Measurements from ENCODE around the gene SNPH.
A peak's percentile ranks its signal among the peaks of the same experiment; 100 is the strongest.

Gene SNPH

DNA sequence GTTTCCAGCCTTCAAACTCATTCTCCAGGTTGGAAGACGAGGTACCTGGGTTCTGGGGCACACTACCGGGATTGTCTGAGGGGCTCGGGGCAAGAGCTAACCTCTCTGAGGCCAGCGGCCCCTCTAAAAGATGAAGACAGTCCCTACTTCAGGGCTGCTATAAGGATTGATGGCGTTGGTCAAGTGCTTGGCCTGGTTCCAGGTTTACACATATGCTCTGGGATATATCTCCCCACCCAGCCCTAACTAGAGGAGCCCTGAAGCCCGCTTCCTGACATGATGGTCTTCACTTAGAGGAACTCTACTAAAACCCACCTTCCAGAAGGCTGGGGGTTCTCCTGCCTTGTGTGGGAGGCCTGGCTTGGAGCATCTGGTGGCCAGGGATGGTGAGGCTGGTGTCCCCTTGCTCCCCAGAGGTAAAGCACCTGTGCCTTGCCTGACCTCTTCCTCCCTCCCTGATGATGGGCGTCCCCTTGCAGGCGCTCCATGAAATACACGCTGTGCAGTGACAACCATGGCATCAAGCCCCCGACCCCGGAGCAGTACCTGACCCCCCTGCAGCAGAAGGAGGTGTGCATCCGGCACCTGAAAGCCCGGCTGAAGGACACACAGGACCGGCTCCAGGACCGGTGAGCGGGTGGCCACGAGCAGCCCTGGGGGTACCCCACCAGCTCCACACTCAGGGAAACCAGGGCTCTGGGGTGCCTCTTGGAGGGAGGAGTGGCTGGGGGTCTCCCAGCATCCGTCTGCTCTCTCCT lies 34.2 kb downstream of the SNPH start:
- Mint-ChIP-seq H3K27ac (peak overlapping the region; percentile 93), H3K36me3 (peaks cover 11% of the 10 kb centered on the region), H3K4me1 (peaks cover 26% of the 10 kb centered on the region), H3K4me3 (peak overlapping the region; percentile 69), H3K27me3 (no peaks in the 10 kb centered on the region), H3K9me3 (no peaks in the 10 kb centered on the region)
- DNase-seq: no peak
- CTCF ChIA-PET: interaction anchor here (0.9 to 2.8 kb wide), 7 partner anchors 9 to 203 kb away, joined by 3 to 12 read pairs (median 7); no protein-coding TSS in a partner anchor

DNA sequence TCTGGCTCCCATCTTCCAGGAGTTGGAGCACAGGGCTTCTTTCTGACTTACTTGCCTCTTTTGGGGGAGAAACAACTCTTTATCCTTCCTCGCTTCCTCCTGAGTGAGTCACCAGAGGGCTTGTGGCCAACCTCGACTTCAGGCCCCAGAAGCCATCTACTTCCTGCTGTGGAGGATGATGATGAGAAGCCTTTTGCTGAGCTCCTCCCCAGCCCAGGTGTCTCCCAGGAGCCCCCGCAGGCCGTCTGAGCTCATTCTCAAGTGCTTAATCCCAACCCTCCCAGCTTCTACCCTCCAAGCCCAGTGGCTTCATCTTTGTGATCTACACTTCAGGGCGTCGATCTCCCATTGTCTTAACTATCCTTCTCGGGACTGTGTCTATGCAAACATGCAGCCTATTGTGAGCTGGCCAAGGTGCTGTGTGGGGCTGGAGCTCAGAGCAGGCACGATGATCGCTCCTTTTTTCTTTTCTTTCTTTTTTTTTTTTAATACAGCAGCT lies 35.0 kb downstream of the SNPH start:
- no peaks in the 10 kb centered on the region for H3K27me3 Mint-ChIP-seq
- CTCF ChIA-PET: interaction anchor here (0.8 to 2.8 kb wide), 7 partner anchors 9 to 203 kb away, joined by 3 to 12 read pairs (median 7); no protein-coding TSS in a partner anchor
- peaks cover 15% of the 10 kb centered on the region for H3K36me3 Mint-ChIP-seq
- peak overlapping the region; percentile 69 for H3K4me3 Mint-ChIP-seq
- peak; percentile 80 for DNase-seq
- no peaks in the 10 kb centered on the region for H3K9me3 Mint-ChIP-seq
- H3K27ac Mint-ChIP-seq: peak overlapping the region; percentile 93
- H3K4me1 Mint-ChIP-seq: peaks cover 26% of the 10 kb centered on the region

DNA sequence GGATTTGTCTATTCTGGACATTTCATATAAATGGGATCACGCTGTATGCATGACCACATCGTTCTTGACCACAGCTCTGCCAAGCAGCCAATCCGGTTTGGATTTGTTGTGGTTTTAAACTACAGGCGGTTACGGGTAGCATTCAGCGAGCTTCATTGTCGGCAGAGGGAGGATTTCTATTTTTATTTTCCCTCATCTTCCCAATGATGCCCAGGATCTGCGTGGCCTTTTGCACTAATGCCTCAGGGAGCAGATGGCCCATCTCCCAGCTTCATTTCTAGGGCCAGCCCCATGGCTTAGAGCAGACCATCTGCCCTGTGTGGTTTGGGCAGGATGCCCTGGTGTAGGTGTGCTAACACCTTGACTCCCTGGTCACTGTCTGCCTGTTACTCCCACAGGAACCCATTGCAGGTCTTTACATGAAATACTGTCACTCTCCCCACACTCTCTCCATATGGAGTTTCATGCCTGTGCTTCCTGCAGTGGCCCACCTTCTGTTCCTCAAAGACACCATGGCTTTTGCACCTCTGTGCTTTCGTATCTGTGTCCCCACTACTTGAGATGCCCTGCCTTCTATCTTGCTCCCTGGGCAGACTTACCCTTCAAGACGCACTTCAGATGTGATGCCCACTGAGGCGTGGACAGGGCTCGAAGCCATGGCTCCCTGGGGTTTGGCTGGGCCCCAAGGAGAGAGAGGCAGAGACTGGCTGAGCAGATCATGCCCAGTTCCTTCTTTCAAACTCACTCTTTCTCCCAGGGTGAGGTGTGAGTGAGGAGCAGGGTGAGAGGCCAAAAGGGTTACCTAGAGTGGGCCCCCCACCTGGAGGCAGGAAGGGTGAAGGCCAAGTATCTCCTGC lies 36.8 kb downstream of the SNPH start:
- Mint-ChIP-seq H3K4me1 (peaks cover 26% of the 10 kb centered on the region), H3K9me3 (no peaks in the 10 kb centered on the region), H3K4me3 (no peak overlapping the region), H3K27ac (no peak overlapping the region), H3K36me3 (peaks cover 15% of the 10 kb centered on the region), H3K27me3 (no peaks in the 10 kb centered on the region)
- DNase-seq: peak; percentile 43
- CTCF ChIA-PET: no interaction called here

DNA sequence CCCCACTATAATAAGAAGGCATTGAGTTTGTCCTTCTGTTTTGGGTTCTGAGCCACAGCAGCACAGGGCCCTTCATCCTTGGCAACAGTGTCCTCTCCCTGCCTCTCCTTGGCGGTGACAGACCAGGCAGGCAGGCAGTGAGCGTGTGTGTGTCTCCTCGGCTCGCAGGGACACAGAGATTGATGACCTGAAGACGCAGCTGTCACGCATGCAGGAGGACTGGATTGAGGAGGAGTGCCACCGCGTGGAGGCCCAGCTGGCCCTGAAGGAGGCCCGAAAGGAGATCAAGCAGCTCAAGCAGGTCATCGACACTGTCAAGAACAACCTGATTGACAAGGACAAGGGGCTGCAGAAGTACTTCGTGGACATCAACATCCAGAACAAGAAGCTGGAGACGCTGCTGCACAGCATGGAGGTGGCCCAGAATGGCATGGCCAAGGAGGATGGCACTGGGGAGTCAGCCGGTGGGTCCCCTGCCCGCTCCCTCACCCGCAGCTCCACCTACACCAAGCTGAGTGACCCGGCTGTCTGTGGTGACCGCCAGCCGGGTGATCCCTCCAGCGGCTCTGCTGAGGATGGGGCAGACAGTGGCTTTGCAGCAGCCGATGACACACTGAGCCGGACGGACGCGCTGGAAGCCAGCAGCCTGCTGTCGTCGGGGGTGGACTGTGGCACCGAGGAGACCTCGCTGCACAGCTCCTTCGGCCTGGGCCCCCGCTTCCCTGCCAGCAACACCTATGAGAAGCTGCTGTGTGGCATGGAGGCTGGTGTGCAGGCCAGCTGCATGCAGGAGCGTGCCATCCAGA lies 38.8 kb downstream of the SNPH start:
- no peak for DNase-seq
- peaks cover 10% of the 10 kb centered on the region for H3K36me3 Mint-ChIP-seq
- CTCF ChIA-PET: no interaction called here
- peaks cover 16% of the 10 kb centered on the region for H3K4me1 Mint-ChIP-seq
- no peak overlapping the region for H3K27ac Mint-ChIP-seq
- no peaks in the 10 kb centered on the region for H3K27me3 Mint-ChIP-seq
- H3K4me3 Mint-ChIP-seq: no peak overlapping the region
- H3K9me3 Mint-ChIP-seq: no peaks in the 10 kb centered on the region

GRCh38 chr20:1305712-1306111 lies 39.6 kb downstream of the SNPH start:
- no peaks in the 10 kb centered on the region for H3K9me3 Mint-ChIP-seq
- no peak for DNase-seq
- H3K36me3 Mint-ChIP-seq: peaks cover 10% of the 10 kb centered on the region
- no peak overlapping the region for H3K4me3 Mint-ChIP-seq
- no peak overlapping the region for H3K27ac Mint-ChIP-seq
- CTCF ChIA-PET: no interaction called here
- peaks cover 8% of the 10 kb centered on the region for H3K4me1 Mint-ChIP-seq
- no peaks in the 10 kb centered on the region for H3K27me3 Mint-ChIP-seq

DNA sequence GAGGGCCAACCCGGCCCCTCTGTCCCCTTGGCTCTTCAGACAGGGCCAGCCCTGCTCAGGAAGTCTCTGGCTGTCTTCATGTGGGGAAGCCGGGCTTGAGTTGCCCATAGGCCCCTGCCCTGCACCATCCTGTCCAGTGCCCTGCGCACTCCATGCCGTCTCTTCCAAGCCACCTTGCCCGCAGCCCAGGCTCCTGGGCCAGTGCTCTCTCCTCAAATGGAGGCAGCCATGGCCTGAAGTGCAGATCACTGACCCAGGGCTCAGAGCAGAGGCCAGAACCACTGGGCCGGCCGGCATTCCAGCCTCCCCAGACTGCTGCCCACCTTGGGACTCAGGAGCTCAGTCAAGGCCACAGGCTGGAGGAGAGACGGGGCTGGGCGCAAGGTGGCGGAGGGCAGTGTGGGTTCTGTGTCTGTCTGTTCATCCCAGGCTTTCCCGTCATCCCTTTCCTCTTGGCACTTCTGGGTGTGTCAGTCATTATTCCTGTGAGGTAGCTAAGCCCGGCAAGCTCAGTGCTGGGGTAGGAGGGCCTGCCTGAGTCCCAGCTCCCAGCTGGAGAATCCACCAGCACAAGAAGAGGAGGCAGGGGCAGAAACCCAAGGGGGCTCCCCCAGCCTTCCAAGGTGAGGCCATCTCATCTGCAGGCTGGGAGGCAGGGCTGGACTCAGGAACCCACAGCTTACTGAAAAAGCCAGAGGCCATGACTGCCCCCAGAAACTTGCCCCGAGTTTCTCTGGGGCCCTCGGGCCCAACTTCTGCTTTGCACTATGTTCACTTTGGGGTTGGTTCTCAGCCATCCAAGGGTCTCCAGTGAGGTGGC lies 40.4 kb downstream of the SNPH start:
- Mint-ChIP-seq H3K4me3 (no peak overlapping the region), H3K27me3 (no peaks in the 10 kb centered on the region), H3K9me3 (no peaks in the 10 kb centered on the region), H3K27ac (no peak overlapping the region), H3K36me3 (peaks cover 4% of the 10 kb centered on the region), H3K4me1 (no peaks in the 10 kb centered on the region)
- no peak for DNase-seq
- CTCF ChIA-PET: no interaction called here

DNA sequence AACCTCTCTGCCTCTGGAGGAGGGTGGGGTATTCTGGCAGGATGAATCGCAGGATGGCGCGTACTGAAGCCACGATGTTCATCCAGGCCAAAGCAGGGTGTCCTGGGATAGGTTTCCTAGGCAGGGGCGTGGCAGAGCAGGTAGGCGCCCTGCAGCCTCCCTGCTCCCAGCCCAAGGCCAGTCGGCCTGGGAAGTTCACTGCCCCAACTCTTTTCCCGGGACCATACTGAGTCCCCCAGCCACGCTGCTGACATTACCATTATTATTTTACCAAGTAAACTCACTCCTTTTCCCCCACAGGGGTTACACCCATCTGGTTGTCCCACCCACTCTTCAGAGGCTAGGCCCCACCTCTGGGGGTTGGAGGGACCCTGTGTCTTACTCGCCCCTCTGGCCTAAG lies 41.1 kb downstream of the SNPH start:
- Mint-ChIP-seq H3K27me3 (no peaks in the 10 kb centered on the region), H3K9me3 (no peaks in the 10 kb centered on the region), H3K36me3 (peaks cover 4% of the 10 kb centered on the region), H3K4me1 (no peaks in the 10 kb centered on the region), H3K27ac (no peak overlapping the region), H3K4me3 (no peak overlapping the region)
- no peak for DNase-seq
- CTCF ChIA-PET: no interaction called here

- DNase-seq: no peak
- CTCF ChIA-PET: no interaction called here
- H3K27ac Mint-ChIP-seq: no peak overlapping the region
Measured at GRCh38 chr20:1307571-1307971, 41.5 kb downstream of the SNPH start.

GRCh38 chr20:1308067-1308701 lies 42.1 kb downstream of the SNPH start:
- Mint-ChIP-seq H3K27me3 (no peaks in the 10 kb centered on the region), H3K9me3 (no peaks in the 10 kb centered on the region), H3K4me1 (no peaks in the 10 kb centered on the region), H3K27ac (no peak overlapping the region), H3K36me3 (peaks cover 4% of the 10 kb centered on the region), H3K4me3 (no peak overlapping the region)
- CTCF ChIA-PET: interaction anchor here (1.1 kb wide), 1 partner anchor 81 kb away, joined by 4 read pairs; no protein-coding TSS in a partner anchor
- no peak for DNase-seq

More at GRCh38 chr20:1307571-1307971, 41.5 kb downstream of the SNPH start:
- Mint-ChIP-seq H3K36me3 (peaks cover 4% of the 10 kb centered on the region), H3K27me3 (no peaks in the 10 kb centered on the region), H3K4me3 (no peak overlapping the region), H3K9me3 (no peaks in the 10 kb centered on the region), H3K4me1 (no peaks in the 10 kb centered on the region)

GRCh38 chr20:1308702-1309095 lies 42.6 kb downstream of the SNPH start:
- Mint-ChIP-seq H3K9me3 (no peaks in the 10 kb centered on the region), H3K27ac (no peak overlapping the region), H3K36me3 (peaks cover 4% of the 10 kb centered on the region), H3K4me3 (no peak overlapping the region), H3K4me1 (peaks cover 3% of the 10 kb centered on the region), H3K27me3 (no peaks in the 10 kb centered on the region)
- CTCF ChIA-PET: interaction anchor here (1.1 kb wide), 1 partner anchor 81 kb away, joined by 4 read pairs; no protein-coding TSS in a partner anchor
- no peak for DNase-seq

DNA sequence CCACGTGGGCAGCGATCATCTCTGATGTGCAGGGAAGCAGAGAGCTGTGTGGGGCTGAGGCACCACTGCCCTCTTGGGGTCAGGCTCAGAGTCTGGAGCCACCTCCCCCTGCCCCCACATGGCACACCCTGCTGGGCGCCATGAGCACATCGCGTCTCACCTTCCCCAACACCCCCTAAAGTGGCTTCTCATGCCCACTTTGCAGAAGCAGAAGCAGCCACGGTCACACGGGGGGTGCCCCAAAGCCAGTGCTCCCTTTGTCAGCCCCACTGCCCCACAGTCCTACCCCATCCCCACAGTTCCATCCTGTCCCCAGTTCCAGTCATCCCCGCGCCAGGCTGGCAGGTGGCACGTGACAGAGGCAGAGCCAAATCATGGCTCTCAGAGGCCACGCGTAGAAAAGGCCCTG lies 43.3 kb downstream of the SNPH start:
- Mint-ChIP-seq H3K4me3 (no peak overlapping the region), H3K36me3 (peaks cover 4% of the 10 kb centered on the region), H3K27ac (no peak overlapping the region), H3K4me1 (peaks cover 6% of the 10 kb centered on the region), H3K9me3 (no peaks in the 10 kb centered on the region), H3K27me3 (peaks cover 4% of the 10 kb centered on the region)
- CTCF ChIA-PET: interaction anchor here (1.1 to 1.6 kb wide), 2 partner anchors 9 to 82 kb away, joined by 4 to 7 read pairs; no protein-coding TSS in a partner anchor
- no peak for DNase-seq

- CTCF ChIA-PET: interaction anchor here (1.1 to 1.6 kb wide), 2 partner anchors 9 to 194 kb away, joined by 3 to 7 read pairs; no protein-coding TSS in a partner anchor
- Mint-ChIP-seq H3K9me3 (no peaks in the 10 kb centered on the region), H3K36me3 (peaks cover 4% of the 10 kb centered on the region), H3K27me3 (peaks cover 5% of the 10 kb centered on the region), H3K4me3 (no peak overlapping the region), H3K4me1 (peaks cover 6% of the 10 kb centered on the region), H3K27ac (no peak overlapping the region)
- DNase-seq: no peak
Measured at GRCh38 chr20:1310071-1310470, 44.0 kb downstream of the SNPH start.
